Upper lobe of left lung (tissue), 4 donors: ENCODE results near the gene FAM204A.

Experiments
- CTCF ChIP-seq, 6 experiments: fragments of 450-650 bp in 4 of 6; fragments of 200-600 bp in 2 of 6; sonication (generic) in 2 of 6; IDR thresholded peaks; one replicate each; pipeline ENCODE4 v1.5.1; 2016 to 2019; ENCODE audit warnings: antibody characterized with exemption in 6 of 6
- POLR2A ChIP-seq, 4 donors: fragments of 450-650 bp; IDR thresholded peaks; one replicate each; pipeline ENCODE4 v1.5.1; 2016 to 2017; ENCODE audit warnings: antibody characterized with exemption in 4 of 4, mild to moderate bottlenecking in 2 of 4

DNA sequence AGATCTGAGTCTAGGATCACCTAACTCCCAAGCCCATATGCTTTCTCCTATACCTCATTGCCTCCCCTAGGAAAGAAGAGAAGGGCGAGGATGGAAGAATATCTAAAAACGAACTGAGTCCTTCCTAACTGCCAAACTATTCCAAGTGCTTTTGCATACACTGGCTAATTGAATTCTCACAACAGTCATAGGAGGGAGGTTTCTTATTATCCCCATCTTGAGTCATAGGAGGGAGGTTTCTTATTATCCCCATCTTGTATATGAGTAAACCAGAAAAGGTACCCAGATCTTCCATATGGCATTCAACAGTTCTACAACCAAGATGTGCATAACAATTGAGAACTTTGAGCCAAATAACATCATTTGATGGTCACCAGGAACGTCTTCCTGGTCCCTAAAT is 13.1 kb upstream of the FAM204A start:
- TF ChIP-seq POLR2A (IDR thresholded peaks at IDR 0.05) (no peak), CTCF (IDR thresholded peaks at IDR 0.05) (no peak)
